Measurements from ENCODE around the gene JARID2.

The JARID2 gene

DNA sequence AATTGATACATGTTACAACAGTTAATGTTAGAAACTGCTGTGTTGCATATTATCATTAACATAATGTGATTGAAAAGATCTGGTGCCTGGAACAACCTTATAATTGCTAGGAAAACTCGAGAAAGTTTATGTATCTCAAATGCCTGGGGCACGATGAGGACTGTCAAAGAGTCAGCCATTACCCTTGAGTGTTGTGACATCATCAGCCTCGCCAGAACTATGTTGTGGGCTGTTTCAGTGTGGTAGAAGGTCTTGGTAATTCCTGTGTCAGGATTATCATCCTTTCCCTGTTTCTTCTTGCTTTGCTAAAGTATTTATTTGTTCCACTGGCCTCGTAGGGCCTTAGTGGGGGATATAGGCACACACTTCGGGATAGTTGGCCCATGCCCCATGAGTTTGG lies 231.9 kb downstream of the JARID2 start:
- DNase-seq, result no peak

DNA sequence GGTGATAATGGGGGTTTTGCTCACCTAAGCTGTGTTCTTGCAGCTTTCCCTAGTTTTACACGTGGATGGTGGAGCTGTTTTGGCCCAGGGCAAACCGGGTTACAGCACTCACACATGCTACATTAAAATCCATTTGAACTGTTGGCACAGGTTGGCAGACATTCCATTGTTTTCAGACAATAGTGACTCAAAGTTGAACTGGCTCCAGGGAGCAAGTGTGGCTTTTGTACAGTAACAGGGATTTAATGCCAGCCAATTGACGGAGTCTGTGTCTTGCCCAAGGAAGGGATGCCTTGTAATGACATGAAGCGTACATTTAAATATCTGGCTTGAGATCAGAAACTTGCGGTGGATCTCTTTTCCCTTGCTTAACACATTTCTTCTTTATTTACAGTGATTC lies 233.9 kb downstream of the JARID2 start:
- DNase-seq, result no peak

DNA sequence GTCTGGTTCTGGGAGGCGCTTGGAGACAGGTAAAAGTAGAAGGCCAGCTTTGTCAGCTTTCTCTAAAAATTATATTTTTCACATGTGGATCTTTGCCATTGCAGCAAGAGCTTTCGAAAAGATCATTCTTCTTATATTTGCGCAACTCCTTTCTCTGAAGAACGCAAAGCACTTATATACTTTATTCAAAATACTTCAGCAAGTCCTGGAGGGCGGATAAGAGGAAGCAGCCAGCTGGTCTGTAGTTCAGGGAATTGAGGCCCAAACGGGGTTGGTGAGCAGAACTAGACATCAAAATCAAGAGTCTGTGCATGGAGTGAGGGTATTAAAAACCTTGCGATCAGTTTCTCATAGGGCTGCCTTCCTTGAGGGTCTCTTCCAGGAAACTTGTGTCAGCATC lies 234.7 kb downstream of the JARID2 start:
- DNase-seq, result no peak

DNA sequence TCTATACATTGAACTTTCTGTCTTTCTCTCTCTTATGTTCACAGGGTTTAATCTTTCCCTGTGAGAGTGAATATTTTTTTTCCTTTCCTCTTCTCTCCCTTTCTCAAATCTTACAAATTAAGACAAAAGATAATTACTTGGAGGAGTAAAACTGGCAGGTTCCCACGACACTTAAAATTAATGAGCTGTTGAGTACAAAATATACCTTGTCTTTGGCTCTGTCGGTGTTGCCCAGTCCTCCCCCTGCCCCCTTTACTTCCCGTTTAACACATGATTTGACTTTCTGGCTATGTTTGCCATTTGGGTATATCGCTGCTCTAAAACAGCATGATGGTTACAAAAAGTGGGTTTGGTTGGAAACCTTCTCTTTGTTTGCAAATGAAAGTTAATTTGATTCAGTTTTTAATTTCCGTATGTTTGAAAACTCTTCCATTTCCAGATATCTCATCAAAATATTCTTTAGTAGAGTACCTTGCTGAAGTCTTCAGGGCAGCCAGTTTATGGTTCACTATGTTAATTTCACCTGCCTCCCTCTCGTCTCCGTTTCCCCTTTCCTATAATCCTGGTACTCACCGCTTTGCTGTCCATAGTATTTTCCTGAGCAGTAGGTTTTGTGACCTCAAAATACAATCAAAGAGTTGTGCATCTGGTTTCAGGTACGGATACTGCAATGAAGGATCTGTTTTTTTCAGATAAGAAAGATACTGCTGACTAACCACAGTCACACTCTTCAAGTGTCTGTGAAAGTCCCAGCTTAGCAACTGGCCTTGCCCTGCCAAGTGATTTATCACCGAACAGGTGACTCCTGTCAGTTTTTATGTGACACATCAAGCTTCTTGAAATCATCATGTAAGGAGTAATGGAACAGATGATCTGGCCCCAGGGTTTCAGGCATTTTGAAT lies 235.8 kb downstream of the JARID2 start:
- DNase-seq, result no peak

DNA sequence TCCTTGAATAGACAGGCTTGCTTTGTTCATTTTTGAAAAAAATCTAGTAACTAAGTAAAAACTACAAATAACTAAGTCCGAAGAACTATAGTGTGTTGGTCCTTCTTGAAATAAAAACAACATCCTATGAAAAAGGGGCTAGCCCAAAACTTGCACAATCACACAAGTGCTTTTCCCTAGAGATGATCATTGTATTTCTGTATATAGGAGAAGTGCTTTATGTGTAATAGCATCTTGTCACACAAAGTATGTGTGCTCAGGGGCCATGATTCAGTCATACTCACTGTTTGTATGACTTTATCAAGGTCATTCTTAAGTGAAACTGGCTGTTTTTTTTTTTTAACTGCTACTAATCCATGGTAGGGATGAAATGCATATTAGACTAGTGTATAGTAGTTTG lies 237.2 kb downstream of the JARID2 start:
- DNase-seq, result no peak

DNA sequence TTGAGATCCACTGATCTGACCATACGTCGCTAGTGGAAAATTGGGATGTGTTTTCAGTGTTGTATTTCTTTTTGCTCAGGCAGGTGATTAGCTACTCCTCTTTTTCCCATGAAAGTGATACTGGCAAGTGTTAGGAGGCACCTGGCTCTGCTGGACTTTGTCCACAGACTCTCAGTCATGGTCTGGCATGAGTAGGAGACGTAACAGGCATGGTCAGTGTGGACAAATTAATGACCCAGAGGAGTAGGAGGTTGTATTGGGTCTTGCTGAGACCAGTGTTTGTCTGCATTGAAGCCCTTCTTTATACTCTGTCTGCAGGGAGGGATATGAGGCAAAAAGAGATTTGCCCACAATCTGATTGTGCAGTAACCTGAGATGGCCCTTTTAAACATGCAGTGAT lies 238.3 kb downstream of the JARID2 start:
- no peak for DNase-seq

DNA sequence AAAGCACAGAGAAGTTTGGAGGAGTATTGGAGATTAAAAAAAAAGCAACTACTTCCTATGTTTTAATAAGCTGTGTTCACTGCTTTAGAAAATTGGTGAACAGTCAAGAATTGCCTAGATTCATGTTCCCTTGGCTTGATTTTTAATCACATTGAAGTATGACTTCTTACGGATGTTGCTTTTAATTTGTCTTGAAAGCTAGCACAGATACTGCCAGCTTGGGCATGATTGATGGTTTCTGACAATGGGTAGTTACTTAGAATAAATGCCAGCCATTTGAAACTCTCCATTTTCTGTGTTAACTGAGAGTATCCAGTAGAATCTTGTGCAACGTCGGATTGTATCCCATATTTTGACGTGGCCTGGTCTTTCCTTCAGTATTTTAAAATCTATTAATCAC lies 239.0 kb downstream of the JARID2 start:
- DNase-seq, result no peak

DNA sequence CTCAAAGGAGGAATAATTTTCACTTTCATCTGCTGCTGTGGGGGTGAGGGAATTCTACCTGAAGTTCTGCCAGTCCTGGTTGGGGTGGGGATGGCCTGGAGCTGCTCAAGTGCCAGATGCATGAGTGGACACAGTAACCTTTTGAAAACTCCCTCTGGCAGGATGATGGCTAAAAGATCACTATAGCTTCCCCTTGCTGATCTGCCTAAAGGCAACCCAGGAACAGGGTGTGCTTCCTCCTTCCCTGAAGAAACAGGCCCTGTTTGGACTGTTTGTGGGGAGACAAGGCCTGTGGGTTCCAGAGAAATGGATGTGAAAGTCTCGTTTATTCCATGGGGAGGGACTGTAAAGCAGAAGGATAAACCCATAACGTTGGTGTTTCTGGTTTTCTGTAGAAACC lies 240.1 kb downstream of the JARID2 start:
- no peak for DNase-seq

DNA sequence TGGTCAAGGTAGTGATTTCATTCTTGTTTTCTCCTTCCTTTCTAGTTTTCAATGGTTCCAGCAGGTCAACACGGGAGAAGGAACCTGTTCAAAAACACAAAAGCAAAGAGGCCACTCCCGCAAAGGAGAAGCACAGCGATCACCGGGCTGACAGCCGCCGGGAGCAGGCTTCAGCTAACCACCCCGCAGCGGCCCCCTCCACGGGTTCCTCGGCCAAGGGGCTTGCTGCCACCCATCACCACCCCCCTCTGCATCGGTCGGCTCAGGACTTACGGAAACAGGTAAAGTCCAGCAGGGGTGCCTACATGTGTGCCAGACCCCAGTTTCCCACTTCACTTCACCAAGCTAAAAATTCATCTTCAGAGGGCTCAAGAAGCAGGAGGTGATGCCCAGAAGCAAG lies 241.4 kb downstream of the JARID2 start:
- DNase-seq, result no peak

DNA sequence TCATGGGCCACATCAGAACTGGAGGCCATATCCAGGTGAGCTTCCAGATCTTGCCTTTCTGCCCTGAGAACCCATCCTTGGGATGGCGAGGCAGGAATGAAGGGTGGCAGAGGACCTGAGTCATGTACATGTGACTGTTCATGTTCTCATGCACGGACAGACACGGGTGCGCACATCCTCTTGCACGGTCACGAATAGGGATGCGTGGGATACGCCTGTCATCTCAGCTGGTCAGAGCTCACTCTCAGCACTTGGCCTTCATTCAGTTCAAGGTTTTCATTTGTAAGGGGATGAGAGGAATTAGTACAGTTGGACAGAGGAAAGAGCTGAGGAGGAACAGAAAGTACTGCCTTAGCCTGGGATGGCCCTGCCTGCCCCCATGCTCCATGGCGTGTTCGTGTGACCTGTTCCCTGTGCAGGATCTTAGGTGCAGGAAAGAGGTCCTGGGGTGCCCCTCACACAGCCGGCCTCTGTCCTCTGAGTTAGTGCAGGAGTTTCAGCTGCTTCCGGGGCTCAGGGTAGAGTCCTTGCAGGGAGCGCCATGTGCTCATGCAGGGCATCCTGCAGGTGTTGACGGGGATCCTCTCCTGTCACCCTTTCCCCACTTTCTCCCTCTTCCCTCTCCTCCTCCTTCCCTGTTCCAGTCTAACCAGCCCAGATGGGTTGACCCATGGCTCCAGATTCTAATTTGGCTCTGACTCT lies 243.5 kb downstream of the JARID2 start:
- DNase-seq, result no peak

DNA sequence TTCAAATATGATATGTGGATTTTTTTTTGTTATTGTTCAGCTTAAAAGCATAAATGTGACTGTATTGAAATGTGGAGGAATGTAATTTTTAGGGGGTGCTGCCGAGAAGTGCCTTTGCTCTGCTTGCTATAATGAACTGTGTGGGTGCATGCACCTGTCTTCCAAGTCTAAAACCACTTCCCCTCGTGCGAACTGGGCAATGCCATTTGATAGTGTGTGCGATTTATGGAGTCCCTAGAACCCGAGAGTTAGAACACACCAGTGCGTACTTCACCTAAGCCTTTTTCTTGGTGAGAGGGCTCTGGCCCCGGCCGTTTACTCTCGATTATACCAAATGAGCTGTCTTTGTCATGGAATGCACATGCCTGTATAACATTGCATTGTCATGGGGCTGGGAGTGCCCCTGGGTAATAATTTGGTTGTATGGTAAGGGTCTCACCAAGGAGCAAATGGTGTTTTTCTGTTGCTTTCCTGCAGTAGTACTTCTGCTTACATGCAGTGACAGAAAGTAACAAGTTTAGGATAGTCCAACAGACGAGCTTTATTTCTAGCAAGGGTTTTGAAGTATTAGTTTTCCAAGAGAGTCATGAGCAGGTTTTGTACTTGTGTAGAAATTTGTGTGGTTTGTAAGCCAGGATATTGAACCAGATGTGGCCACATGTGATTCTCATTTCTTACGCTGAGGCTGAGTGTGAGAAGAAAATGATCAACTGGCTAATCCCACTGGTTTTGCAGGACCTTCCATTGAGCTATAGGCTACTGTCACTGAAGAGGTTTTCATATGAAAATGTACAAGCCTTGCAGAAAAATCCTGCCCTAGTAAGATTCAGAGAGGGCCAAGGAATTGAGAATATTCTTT lies 244.6 kb downstream of the JARID2 start:
- DNase-seq, result no peak

DNA sequence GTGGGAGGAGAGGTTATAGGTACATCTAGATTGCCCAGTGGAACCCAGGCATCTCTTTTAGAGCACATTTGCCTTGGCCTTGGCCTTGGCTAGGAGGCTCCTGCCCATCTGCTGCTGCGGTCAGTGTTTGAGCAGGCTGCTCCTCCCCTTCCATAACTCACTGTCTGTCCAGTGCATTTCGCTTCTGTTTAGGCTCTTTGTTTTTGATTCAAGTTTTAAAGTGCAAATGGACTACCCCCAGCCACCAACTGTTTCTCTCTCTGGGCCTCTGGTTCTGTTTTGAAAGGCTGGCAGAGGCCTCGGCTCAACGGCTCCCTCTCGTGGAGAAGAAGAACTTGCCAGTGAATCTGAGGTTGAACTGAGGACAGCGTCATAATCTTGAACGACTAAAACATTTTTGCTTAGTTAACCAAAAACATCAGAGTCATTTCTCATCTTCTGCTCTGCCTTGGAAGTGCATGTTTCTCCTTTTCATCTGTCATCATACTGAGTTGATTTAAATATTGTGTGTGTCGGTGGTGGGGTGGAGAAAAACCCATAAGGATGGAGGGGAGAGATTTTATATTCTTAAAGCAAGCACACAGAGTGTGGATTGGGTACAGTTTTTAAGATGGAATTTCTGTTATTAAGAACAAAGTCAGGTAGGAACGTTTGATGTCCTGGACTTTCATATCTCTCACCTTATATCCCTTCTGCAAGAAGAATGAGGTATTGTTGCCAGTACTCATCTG lies 245.6 kb downstream of the JARID2 start:
- DNase-seq, result no peak

DNA sequence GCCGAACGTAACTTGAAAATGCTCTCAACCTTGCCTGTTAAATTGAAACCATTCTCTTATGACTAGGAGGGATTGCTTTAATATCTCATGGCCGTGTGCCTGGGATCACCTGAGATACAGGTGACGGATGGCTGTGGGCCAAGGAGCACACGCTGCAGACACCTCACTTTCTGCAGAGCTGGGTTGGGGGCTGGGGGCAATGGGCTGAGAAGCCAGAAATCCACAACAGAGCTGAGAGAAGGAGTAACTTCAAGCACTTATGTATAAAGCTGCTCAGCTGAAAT lies 246.1 kb downstream of the JARID2 start:
- no peak for DNase-seq

DNA sequence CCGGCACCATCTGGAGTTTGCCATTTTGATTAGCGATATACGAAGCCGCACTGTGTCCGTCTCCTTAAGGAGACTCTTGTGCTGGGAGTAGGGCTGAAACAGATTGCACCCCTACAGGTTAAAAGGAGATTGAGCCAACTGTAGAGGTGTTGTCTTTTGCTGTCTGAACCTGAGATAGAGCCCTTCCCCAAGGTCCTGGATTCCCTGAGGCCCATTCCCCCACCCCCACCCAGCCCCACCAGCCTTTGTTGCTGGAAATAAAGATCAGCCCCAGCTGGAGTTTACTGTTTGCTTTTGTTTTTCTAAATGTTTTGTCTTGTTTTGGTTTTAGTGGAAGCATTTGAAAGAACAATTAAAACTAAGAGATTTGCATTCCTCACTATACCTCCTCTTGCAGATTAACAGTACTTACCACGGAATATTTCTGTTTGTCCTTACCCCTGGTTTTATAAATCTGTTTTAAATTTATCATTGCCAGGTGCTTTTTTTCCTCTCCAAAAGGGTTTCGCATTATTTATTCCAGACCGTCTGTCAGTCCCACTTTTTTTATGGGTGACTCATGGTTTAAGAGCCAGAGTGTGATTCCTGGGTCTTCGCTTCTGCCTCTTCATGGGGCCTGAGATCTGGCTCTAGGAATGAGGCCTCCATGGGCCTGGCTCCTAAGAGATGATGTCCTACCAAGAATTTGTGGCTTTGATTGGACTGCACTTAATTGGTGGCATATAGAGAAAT lies 247.7 kb downstream of the JARID2 start:
- no peak for DNase-seq

DNA sequence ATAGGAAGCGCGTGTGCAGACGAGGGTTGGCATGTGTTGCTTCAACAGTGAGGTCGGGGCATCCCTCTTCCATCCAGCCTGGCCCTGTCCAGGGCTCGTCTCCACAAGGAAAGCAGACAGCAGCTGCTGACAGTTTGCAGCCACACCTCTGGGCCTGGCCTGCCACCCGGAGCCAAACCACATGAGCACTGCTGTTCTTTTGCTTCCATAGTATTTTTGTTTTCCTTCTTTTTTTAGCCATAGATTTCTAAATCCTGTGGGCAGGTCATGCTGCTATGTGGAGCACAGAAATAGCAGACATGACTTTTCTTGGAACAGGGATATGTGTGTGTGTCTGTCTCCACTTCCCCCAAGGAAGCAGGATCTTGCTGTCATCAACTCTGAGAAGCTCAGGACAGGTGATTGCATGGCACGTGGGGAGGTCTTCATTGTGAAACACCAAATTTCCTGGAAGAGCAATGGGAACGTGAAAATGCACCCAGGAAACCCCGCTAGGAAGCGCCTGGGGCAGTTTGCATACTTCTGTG lies 249.6 kb downstream of the JARID2 start:
- no peak for DNase-seq

DNA sequence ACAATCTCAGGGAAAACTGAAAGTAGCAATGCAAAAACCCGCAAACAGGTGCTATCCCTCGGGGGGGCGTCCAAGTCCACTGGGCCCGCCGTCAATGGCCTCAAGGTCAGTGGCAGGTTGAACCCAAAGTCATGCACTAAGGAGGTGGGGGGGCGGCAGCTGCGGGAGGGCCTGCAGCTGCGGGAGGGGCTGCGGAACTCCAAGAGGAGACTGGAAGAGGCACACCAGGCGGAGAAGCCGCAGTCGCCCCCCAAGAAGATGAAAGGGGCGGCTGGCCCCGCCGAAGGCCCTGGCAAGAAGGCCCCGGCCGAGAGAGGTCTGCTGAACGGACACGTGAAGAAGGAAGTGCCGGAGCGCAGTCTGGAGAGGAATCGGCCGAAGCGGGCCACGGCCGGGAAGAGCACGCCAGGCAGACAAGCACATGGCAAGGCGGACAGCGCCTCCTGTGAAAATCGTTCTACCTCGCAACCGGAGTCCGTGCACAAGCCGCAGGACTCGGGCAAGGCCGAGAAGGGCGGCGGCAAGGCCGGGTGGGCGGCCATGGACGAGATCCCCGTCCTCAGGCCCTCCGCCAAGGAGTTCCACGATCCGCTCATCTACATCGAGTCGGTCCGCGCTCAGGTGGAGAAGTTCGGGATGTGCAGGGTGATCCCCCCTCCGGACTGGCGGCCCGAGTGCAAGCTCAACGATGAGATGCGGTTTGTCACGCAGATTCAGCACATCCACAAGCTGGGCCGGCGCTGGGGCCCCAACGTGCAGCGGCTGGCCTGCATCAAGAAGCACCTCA lies 250.7 kb downstream of the JARID2 start:
- no peak for DNase-seq

DNA sequence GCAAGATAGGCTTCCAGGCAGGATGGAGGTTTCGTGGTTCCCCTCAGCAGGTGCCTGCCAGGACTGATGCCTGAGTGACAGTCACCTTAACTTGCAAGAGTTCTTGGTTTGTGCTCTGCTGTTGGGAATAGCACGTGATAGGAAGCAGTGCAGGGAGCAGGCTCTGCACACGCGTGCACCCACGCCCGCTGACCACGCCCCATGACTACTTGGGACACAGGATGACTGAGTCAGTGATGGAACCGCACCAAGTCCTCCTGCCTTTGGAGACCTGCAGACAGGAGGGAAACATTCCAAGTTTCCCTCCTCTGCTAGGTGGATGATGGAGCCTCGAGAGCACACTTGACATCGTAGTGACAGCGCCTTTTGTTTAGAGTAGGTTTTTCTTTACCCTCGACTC lies 252.8 kb downstream of the JARID2 start:
- DNase-seq, result no peak

DNA sequence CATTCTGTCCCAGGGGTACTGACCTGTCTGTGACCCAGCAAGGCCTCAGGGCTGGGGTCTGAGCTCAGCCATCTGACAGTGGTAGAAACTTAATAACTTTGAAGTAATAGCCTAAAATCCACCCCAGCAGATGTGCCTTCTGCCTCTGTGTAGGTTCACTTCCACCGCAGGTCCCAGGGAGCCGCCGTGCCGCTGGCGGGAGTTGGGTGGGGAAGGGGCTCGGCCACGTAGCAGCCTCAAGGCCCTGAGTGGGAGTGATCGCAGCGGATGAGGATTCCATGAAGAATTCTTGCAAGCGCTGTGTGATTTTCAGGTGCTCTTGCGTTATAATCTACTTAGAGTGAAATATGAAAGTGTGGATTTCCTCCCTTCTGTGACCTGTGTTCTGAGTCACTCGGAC lies 253.3 kb downstream of the JARID2 start:
- no peak for DNase-seq

DNA sequence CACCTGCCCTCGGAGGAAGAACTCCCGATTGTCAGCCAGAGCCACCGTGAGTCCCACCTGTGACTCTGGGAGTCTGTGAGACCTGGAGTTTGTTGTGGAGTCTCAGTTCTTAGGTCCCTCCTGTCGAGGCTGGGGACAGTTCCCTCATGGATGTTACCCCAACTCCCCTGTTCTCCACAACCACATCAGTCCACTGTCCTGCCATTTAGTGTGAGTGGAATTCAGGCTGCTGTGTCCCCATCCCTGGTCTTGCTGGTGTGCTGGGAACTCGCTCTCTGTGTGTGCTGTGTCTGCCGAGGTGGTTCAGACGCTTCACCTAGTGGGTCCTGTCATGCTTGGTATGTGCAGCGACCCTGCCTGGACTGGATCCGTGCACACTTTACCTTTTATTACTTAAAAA lies 253.7 kb downstream of the JARID2 start:
- DNase-seq, result no peak

DNA sequence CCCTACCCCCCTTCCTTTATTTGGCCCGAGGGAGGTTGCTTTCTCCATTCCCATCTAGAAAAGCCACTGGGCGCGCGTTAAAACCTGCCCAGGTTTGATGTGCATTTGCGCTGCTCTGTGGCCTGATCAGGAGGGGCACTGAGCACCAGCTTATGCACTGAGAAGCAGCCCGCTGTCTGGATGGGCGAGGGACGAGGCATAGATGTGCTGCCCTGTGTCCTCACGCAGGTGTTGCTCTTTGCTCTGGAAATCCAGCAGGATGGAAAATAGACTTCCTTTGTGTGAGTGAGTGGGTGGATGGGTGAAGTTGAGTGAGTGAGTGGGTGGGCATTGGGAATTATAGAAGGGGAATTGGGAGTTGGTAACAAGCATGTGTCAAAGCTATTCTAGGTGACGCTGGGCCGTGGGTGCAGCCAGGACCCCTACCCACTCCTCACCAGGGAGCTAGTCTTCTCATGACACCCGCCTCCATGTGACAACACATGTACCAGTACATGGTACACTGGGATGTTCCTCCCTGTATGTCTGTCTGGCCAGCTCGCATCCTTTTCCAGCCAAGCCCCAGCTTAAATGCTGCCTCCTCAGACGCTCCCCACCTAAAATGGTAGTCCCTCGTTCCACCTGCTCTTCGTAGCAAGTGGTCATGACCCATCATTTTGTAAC lies 254.3 kb downstream of the JARID2 start:
- DNase-seq, result no peak

Data from NCI-H187 treated with DMSO at 0.1 percent for 48 hours (cell line).